ENCODE data around the gene ZNF70.
A peak's percentile ranks its signal among the peaks of the same experiment; 100 is the strongest.

ZNF70 gene

GRCh38 chr22:23750714-23751440 lies at the start of gene ZNF70:
TSS of gene ZNF70 (minus strand) at chr22:23751112. CDS start at chr22:23745140, 5,972 bp downstream.
- peak within 1 kb of the TSS; percentile 83 for H3K4me3 ChIP-seq (ENCODE audit: control insufficient read depth, low read depth, low read length)
- peak; percentile 16 for TF ChIP-seq CTCF (IDR thresholded peaks at IDR 0.05; ENCODE audit: control insufficient read depth, insufficient read depth, low read depth, low read length, missing control alignments)
- peak; percentile 10 for DNase-seq (ENCODE audit: low read depth)

- DNase-seq (ENCODE audit: low read depth): peak; percentile 57
- TF ChIP-seq CTCF (IDR thresholded peaks at IDR 0.05; ENCODE audit: control insufficient read depth, insufficient read depth, low read depth, low read length, missing control alignments): no peak
- no peak overlapping the region for H3K4me3 ChIP-seq (ENCODE audit: control insufficient read depth, low read depth, low read length)
Measured at GRCh38 chr22:23796461-23796860, 45.5 kb upstream of the ZNF70 start.

GRCh38 chr22:23793326-23793725 lies 42.4 kb upstream of the ZNF70 start:
- no peak for DNase-seq (ENCODE audit: low read depth)
- no peak overlapping the region for H3K4me3 ChIP-seq (ENCODE audit: control insufficient read depth, low read depth, low read length)
- no peak for TF ChIP-seq CTCF (IDR thresholded peaks at IDR 0.05; ENCODE audit: control insufficient read depth, insufficient read depth, low read depth, low read length, missing control alignments)

GRCh38 chr22:23791738-23792645 lies 41.1 kb upstream of the ZNF70 start:
- H3K4me3 ChIP-seq (ENCODE audit: control insufficient read depth, low read depth, low read length): no peak overlapping the region
- TF ChIP-seq CTCF (IDR thresholded peaks at IDR 0.05; ENCODE audit: control insufficient read depth, insufficient read depth, low read depth, low read length, missing control alignments): no peak
- no peak for DNase-seq (ENCODE audit: low read depth)

GRCh38 chr22:23790819-23791737 lies 40.2 kb upstream of the ZNF70 start:
- TF ChIP-seq CTCF (IDR thresholded peaks at IDR 0.05; ENCODE audit: control insufficient read depth, insufficient read depth, low read depth, low read length, missing control alignments): no peak
- peak; percentile 90 for DNase-seq (ENCODE audit: low read depth)
- H3K4me3 ChIP-seq (ENCODE audit: control insufficient read depth, low read depth, low read length): no peak overlapping the region

- H3K4me3 ChIP-seq (ENCODE audit: control insufficient read depth, low read depth, low read length): no peak overlapping the region
- TF ChIP-seq CTCF (IDR thresholded peaks at IDR 0.05; ENCODE audit: control insufficient read depth, insufficient read depth, low read depth, low read length, missing control alignments): no peak
- DNase-seq (ENCODE audit: low read depth): no peak
Measured at GRCh38 chr22:23789638-23790037, 38.7 kb upstream of the ZNF70 start.
